ENCODE data around the gene CP. TPM values are rescaled to one million over a fixed set of nuclear protein-coding genes. Genes with fewer than 3 reads are reported as not detected.
"Not testable (repeated sequence)": the region's sequence is repeated elsewhere in the genome, so short reads cannot be mapped to it uniquely, and the experiment has no call there.

CP gene
- total and polyA plus RNA-seq, 12 donors, result 1.3 to 22.7 (median 3.5) TPM

GRCh38 chr3:149203758-149204157, 17.9 kb downstream of the CP start:
- H3K9me3 ChIP-seq, result no peaks in the 10 kb centered on the region
- peaks cover 0 to 5% (median 0%) of the 10 kb centered on the region in 9 donors for H3K4me1 ChIP-seq
- no peak overlapping the region for H3K27ac ChIP-seq
- intact Hi-C loops (cut with DNase I), result no loop called here
- 82 to 84% methylated on average over 3 of the region's 3 CpGs for WGBS, 2 donors
- no peaks in the 10 kb centered on the region for H3K36me3 ChIP-seq
- DNase-seq (no peak), ATAC-seq (no peak)
- H3K4me3 ChIP-seq, result no peak overlapping the region
- TF ChIP-seq CTCF (IDR thresholded peaks at IDR 0.05), result no peak
- H3K27me3 ChIP-seq, result peaks cover 0 to 3% (median 0%) of the 10 kb centered on the region in 7 donors

GRCh38 chr3:149199474-149199873, 22.2 kb downstream of the CP start:
- no peak for TF ChIP-seq CTCF (IDR thresholded peaks at IDR 0.05)
- H3K27ac ChIP-seq, result no peak overlapping the region
- DNase-seq (no peak), ATAC-seq (no peak)
- H3K4me1 ChIP-seq, result peaks cover 0 to 7% (median 0%) of the 10 kb centered on the region in 9 donors
- no peaks in the 10 kb centered on the region for H3K9me3 ChIP-seq
- H3K27me3 ChIP-seq, result peaks cover 0 to 7% (median 0%) of the 10 kb centered on the region in 7 donors
- intact Hi-C loops (cut with DNase I), result no loop called here
- WGBS, 2 donors, result 34 to 39% methylated on average over 4 of the region's 4 CpGs
- no peak overlapping the region for H3K4me3 ChIP-seq
- no peaks in the 10 kb centered on the region for H3K36me3 ChIP-seq

GRCh38 chr3:149198611-149199010, 23.0 kb downstream of the CP start:
- Histone ChIP-seq H3K27ac (no peak overlapping the region), H3K4me3 (no peak overlapping the region), H3K36me3 (no peaks in the 10 kb centered on the region), H3K9me3 (no peaks in the 10 kb centered on the region), H3K27me3 (peaks cover 0 to 7% (median 0%) of the 10 kb centered on the region in 7 donors), H3K4me1 (peaks cover 0 to 7% (median 0%) of the 10 kb centered on the region in 9 donors)
- no peak for ATAC-seq
- intact Hi-C loops (cut with DNase I), result no loop called here
- TF ChIP-seq CTCF (IDR thresholded peaks at IDR 0.05), result no peak
- 61 to 65% methylated on average over 7 of the region's 7 CpGs for WGBS, 2 donors
- no peak for DNase-seq

- 21 to 25% methylated on average over 5 of the region's 5 CpGs for whole genome bisulfite sequencing, 2 donors
- TF ChIP-seq CTCF (IDR thresholded peaks at IDR 0.05), result no peak
- H3K4me1 ChIP-seq, result peaks cover 0 to 7% (median 0%) of the 10 kb centered on the region in 9 donors
- H3K36me3 ChIP-seq, result no peaks in the 10 kb centered on the region
- no peak for ATAC-seq
- DNase-seq, result no peak
- peak overlapping the region in 6 of 10 donors; percentile 12 to 35 (median 24) for H3K4me3 ChIP-seq
- no peak overlapping the region for H3K27ac ChIP-seq
- intact Hi-C loops (cut with DNase I), result no loop called here
- H3K9me3 ChIP-seq, result no peaks in the 10 kb centered on the region
- H3K27me3 ChIP-seq, result peaks cover 0 to 7% (median 0%) of the 10 kb centered on the region in 7 donors
Measured at GRCh38 chr3:149197669-149198068, 24.0 kb downstream of the CP start.

GRCh38 chr3:149196805-149197592, 24.6 kb downstream of the CP start:
- intact Hi-C loops (cut with DNase I), result not testable (repeated sequence)

More at GRCh38 chr3:149196805-149197592, 24.6 kb downstream of the CP start:
- not testable (repeated sequence) for H3K27me3 ChIP-seq, DNase-seq, H3K36me3 ChIP-seq, H3K9me3 ChIP-seq, H3K27ac ChIP-seq, ATAC-seq, H3K4me1 ChIP-seq
- WGBS, 2 donors, result 82 to 84% methylated on average over 12 of the region's 12 CpGs
- peak overlapping the region in 6 of 10 donors; percentile 12 to 35 (median 24) for H3K4me3 ChIP-seq
